GM23248 (cell line): ENCODE results near the gene PDHX. TPM values are rescaled to one million over a fixed set of nuclear protein-coding genes. Genes with fewer than 3 reads are reported as not detected.

Experiments
- DNase-seq: peaks from one replicate; pipeline ENCODE4 v3.0.0-alpha.2; 2015
- H2AFZ ChIP-seq: fragments of 200-600 bp; sonication (generic); 2 replicates; pipeline ENCODE4 v1.6.1; 2016; ENCODE audit warnings: antibody characterized with exemption
- H3F3A ChIP-seq: fragments of 200-600 bp; sonication (generic); 2 replicates; pipeline ENCODE4 v1.6.1; 2016; ENCODE audit warnings: mild to moderate bottlenecking, antibody characterized with exemption, mixed run types; ENCODE audit not compliant: insufficient read depth
- H3K27ac ChIP-seq: fragments of 200-600 bp; sonication (generic); 2 replicates; pipeline ENCODE4 v1.5.1; 2016; ENCODE audit warnings: mild to moderate bottlenecking
- H3K27me3 ChIP-seq: fragments of 200-600 bp; sonication (generic); replicated peaks from 2 replicates; pipeline ENCODE4 v1.6.1; 2016; ENCODE audit warnings: mild to moderate bottlenecking; ENCODE audit not compliant: insufficient read depth
- H3K36me3 ChIP-seq: fragments of 200-600 bp; sonication (generic); 2 replicates; pipeline ENCODE4 v1.6.1; 2016; ENCODE audit warnings: low read depth, mild to moderate bottlenecking
- H3K4me1 ChIP-seq: fragments of 200-600 bp; sonication (generic); 2 replicates; pipeline ENCODE4 v1.6.1; 2016; ENCODE audit warnings: mild to moderate bottlenecking; ENCODE audit not compliant: insufficient read depth
- H3K4me2 ChIP-seq: fragments of 200-600 bp; sonication (generic); one replicate; pipeline ENCODE4 v1.6.1; 2016; ENCODE audit warnings: mild to moderate bottlenecking; ENCODE audit not compliant: unreplicated experiment
- H3K4me3 ChIP-seq: fragments of 200-600 bp; sonication (generic); 2 replicates; pipeline ENCODE4 v1.5.1; 2016; ENCODE audit warnings: mild to moderate bottlenecking
- H3K79me2 ChIP-seq: fragments of 200-600 bp; sonication (generic); 2 replicates; pipeline ENCODE4 v1.6.1; 2016; ENCODE audit warnings: mild to moderate bottlenecking; ENCODE audit not compliant: insufficient read depth
- H3K9ac ChIP-seq: fragments of 200-600 bp; sonication (generic); 2 replicates; pipeline ENCODE4 v1.6.1; 2016; ENCODE audit warnings: mild to moderate bottlenecking
- H3K9me2 ChIP-seq: fragments of 200-600 bp; sonication (generic); 2 replicates; pipeline ENCODE4 v1.6.1; 2016; ENCODE audit warnings: mixed run types, mild to moderate bottlenecking, moderate library complexity; ENCODE audit not compliant: insufficient read depth
- H3K9me3 ChIP-seq: fragments of 200-600 bp; sonication (generic); one replicate; pipeline ENCODE4 v1.6.1; 2017; ENCODE audit warnings: low read depth
- H4K20me1 ChIP-seq: fragments of 200-600 bp; sonication (generic); 2 replicates; pipeline ENCODE4 v1.6.0; 2016; ENCODE audit not compliant: insufficient read depth
- EZH2 ChIP-seq: fragments of 200-600 bp; sonication (generic); IDR thresholded peaks from 2 replicates; pipeline ENCODE4 v1.6.1; 2018; ENCODE audit warnings: antibody characterized with exemption, mild to moderate bottlenecking; ENCODE audit not compliant: insufficient read depth, poor library complexity, severe bottlenecking
- EZH2phosphoT487 ChIP-seq: fragments of 200-600 bp; sonication (generic); IDR thresholded peaks from 2 replicates; pipeline ENCODE4 v1.6.1; 2018; ENCODE audit warnings: antibody characterized with exemption, moderate library complexity, mild to moderate bottlenecking, low read depth; ENCODE audit not compliant: insufficient read depth
- WGBS, 2 experiments: methylation state at CpG; one replicate each; pipeline ENCODE4 v1.1.6; 2015 to 2017; ENCODE audit warnings: low lambda C conversion rate in 2 of 2, low coverage in 1 of 2; ENCODE audit errors: missing lambda C conversion rate in 2 of 2; 5-methylcytosine and 5-hydroxymethylcytosine counted together
- in situ Hi-C: fragments of 300-500 bp; cut with MboI; formaldehyde crosslinking; loops from 2 replicates; pipeline ENCODE4 v1.15.0; 2020
- polyA plus RNA-seq: library from polyadenylated mRNA; unstranded; fragments of >200 nt; fragmentation: Nextera tagmentation; extraction: Ambion mirVana; gene quantifications from 2 replicates; pipeline ENCODE4 v1.2.1, GENCODE V29; 2016
- total RNA-seq: library from RNA; depleted of rRNA; stranded (reverse); fragments of >200 nt; shearing (Covaris generic); gene quantifications from 2 replicates; pipeline ENCODE4 v1.2.3, GENCODE V29; 2014

PDHX gene
- total and polyA plus RNA-seq, 2 experiments from 2014 or later, result 36.1 to 40.1 TPM

DNA sequence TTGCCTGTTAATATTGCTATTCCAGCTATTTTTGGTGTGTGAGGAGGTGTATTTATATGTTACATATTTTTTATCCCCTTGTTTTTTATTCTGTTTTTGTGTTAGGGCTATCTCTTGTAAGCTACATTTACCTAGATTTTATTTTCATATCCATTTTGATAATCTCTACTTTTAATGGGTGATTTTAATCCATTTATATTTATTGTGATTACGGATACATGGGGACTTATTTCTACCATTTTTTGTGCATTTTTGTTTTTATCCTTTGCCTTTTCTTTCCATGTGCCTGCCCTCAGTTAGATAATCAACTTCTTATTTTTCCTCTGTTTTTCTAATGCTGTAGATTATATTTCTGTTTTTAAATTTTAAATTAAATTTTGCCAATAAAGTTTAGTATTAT is 28.3 kb downstream of the PDHX start:
- peaks cover 32% of the 10 kb centered on the region for H3K4me1 ChIP-seq
- H4K20me1 ChIP-seq, result no peaks in the 10 kb centered on the region
- H2AFZ ChIP-seq, result no peak overlapping the region
- H3K36me3 ChIP-seq, result peaks cover 11% of the 10 kb centered on the region
- DNase-seq, result no peak
- no peak overlapping the region for H3K9ac ChIP-seq
- in situ Hi-C loops, result no loop called here
- H3K4me2 ChIP-seq, result no peak overlapping the region
- no peak for TF ChIP-seq EZH2
- TF ChIP-seq EZH2phosphoT487, result no peak
- no peaks in the 10 kb centered on the region for H3K27me3 ChIP-seq
- H3K4me3 ChIP-seq, result no peak overlapping the region
- 89 to 96% methylated on average over 1 of the region's 1 CpG for WGBS, 2 experiments
- H3K9me2 ChIP-seq, result no peaks in the 10 kb centered on the region
- no peaks in the 10 kb centered on the region for H3F3A ChIP-seq
- peaks cover 78% of the 10 kb centered on the region for H3K79me2 ChIP-seq
- no peaks in the 10 kb centered on the region for H3K9me3 ChIP-seq
- no peak overlapping the region for H3K27ac ChIP-seq

DNA sequence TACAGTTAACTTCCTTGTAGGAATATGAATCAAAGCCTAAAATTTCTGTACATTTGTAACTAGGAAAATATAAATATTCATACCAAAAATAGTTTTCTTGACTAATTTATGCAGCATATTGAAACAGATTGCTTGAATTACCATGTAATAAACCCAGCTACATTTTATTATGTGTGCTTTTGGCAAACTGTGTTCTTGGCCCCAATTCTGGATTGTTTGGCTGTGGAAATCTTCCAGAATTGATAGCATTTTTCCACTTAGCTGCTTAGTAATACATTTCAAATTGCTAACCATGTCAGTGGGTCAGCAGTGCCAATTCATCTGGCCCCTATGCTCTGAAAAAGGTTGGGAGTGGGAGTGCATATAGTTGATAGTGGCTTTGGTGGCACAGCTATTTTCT is 32.3 kb downstream of the PDHX start:
- no peaks in the 10 kb centered on the region for H4K20me1 ChIP-seq
- H3K9me3 ChIP-seq, result no peaks in the 10 kb centered on the region
- H3K4me2 ChIP-seq, result no peak overlapping the region
- H3K4me1 ChIP-seq, result peaks cover 27% of the 10 kb centered on the region
- in situ Hi-C loops, result no loop called here
- no peaks in the 10 kb centered on the region for H3K9me2 ChIP-seq
- H3K36me3 ChIP-seq, result peaks cover 11% of the 10 kb centered on the region
- H3F3A ChIP-seq, result no peaks in the 10 kb centered on the region
- no peaks in the 10 kb centered on the region for H3K27me3 ChIP-seq
- H3K79me2 ChIP-seq, result peaks cover 46% of the 10 kb centered on the region
- H2AFZ ChIP-seq, result no peak overlapping the region
- no peak overlapping the region; the same call in 1 of the 2 replicates for H3K27ac ChIP-seq
- DNase-seq, result peak; percentile 52
- H3K4me3 ChIP-seq, result no peak overlapping the region
- TF ChIP-seq EZH2phosphoT487, result no peak
- no peak for TF ChIP-seq EZH2
- no peak overlapping the region for H3K9ac ChIP-seq

DNA sequence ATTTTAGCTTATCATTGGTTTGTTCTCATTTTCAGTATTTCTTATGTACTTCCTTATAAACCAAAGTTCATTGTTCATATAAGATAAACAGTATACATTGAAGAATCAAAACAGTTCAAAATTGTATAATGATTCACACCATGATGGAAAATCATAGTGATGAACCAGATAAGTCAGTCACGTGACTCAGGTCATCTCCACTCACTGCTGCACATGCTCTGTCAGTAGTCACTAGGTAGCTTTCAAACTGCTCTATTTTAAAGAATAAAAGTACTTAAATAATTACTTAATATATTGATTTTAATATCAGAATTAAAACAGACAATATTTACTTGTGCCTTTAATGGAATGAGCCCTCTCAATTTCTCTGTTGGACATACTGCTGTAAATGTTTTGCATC is 37.5 kb downstream of the PDHX start:
- in situ Hi-C loops, result no loop called here
- H3K9ac ChIP-seq, result no peak overlapping the region
- no peaks in the 10 kb centered on the region for H3K36me3 ChIP-seq
- whole genome bisulfite sequencing, 2 experiments, result 93 to 100% methylated on average over 1 of the region's 1 CpG
- H3K79me2 ChIP-seq, result peaks cover 18% of the 10 kb centered on the region
- peaks cover 4% of the 10 kb centered on the region; the same call in 1 of the 2 replicates for H3K4me1 ChIP-seq
- no peak overlapping the region for H3K4me2 ChIP-seq
- peak; percentile 14 for DNase-seq
- no peak overlapping the region for H3K27ac ChIP-seq
- H3F3A ChIP-seq, result no peaks in the 10 kb centered on the region
- no peaks in the 10 kb centered on the region for H3K9me3 ChIP-seq
- no peaks in the 10 kb centered on the region for H3K9me2 ChIP-seq
- no peak overlapping the region for H3K4me3 ChIP-seq
- H2AFZ ChIP-seq, result no peak overlapping the region
- no peak for TF ChIP-seq EZH2
- no peaks in the 10 kb centered on the region for H3K27me3 ChIP-seq
- H4K20me1 ChIP-seq, result no peaks in the 10 kb centered on the region

GRCh38 chr11:34957206-34957605 is 40.8 kb downstream of the PDHX start:
- in situ Hi-C loops, result no loop called here
- no peak for DNase-seq
- TF ChIP-seq EZH2phosphoT487 (no peak), EZH2 (no peak)
- Histone ChIP-seq H4K20me1 (no peaks in the 10 kb centered on the region), H3K4me1 (no peaks in the 10 kb centered on the region), H3K9me2 (no peaks in the 10 kb centered on the region), H3K27ac (no peak overlapping the region), H3K36me3 (peaks cover 8% of the 10 kb centered on the region; the same call in 1 of the 2 replicates), H3K4me3 (no peak overlapping the region), H2AFZ (no peak overlapping the region), H3K27me3 (no peaks in the 10 kb centered on the region), H3K9ac (no peak overlapping the region), H3K4me2 (no peak overlapping the region), H3K9me3 (no peaks in the 10 kb centered on the region), H3F3A (no peaks in the 10 kb centered on the region), H3K79me2 (peaks cover 23% of the 10 kb centered on the region)
- WGBS, 2 experiments, result 97 to 99% methylated on average over 5 of the region's 5 CpGs

DNA sequence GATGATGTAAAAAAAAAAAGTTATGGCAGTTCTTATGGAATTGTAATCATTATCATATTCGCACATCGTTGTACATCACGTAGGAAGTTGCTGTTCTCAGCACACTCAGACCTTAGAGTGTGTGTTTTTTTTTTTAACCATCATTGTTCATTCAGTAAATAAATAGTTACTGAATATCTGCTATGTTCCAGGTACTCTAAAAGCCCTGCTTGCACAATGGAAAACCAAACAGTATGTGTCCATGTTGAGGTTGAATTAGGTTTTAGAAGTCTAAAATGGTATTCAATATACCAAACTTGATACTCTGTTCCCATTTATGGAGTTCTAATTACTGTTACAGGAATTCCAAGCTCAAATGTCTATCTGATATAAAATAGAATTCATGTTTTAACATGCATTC is 41.2 kb downstream of the PDHX start:
- in situ Hi-C loops, result no loop called here
- peaks cover 26% of the 10 kb centered on the region for H3K79me2 ChIP-seq
- no peak overlapping the region for H3K4me2 ChIP-seq
- H3K9me3 ChIP-seq, result no peaks in the 10 kb centered on the region
- H3K27me3 ChIP-seq, result no peaks in the 10 kb centered on the region
- H3K36me3 ChIP-seq, result peaks cover 8% of the 10 kb centered on the region; the same call in 1 of the 2 replicates
- TF ChIP-seq EZH2phosphoT487 (no peak), EZH2 (no peak)
- no peak overlapping the region for H3K9ac ChIP-seq
- no peak overlapping the region for H3K27ac ChIP-seq
- H4K20me1 ChIP-seq, result no peaks in the 10 kb centered on the region
- H3K9me2 ChIP-seq, result no peaks in the 10 kb centered on the region
- DNase-seq, result no peak
- WGBS, 2 experiments, result 95 to 98% methylated on average over 3 of the region's 3 CpGs
- H2AFZ ChIP-seq, result no peak overlapping the region
- no peaks in the 10 kb centered on the region for H3F3A ChIP-seq
- no peaks in the 10 kb centered on the region for H3K4me1 ChIP-seq
- H3K4me3 ChIP-seq, result no peak overlapping the region
